Measurements from ENCODE around the gene RPL39L.

DNA sequence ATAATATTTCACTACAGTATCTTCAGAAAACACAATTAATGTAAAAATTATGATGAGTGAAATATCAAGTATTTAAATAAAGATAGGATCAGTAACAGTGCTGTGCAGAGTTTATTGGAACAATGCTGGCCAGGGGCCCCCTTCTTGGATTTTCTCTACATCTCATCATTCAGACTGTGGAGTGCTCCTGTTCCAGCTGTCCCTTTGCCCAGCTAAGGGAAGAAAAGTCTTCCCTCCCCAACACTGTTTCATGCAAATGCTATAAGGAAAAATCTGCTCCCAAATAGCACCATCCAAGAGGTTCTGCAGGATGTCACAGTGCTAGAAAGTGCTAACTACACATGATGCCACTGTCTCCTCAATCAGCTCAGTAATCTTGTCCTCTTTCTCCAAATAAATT lies 64.5 kb downstream of the RPL39L start:
- TF ChIP-seq EZH2 (IDR thresholded peaks at IDR 0.05) (no peak), POLR2AphosphoS5 (IDR thresholded peaks at IDR 0.05; ENCODE audit: borderline replicate concordance, low read depth, low read length) (no peak)
